Neural cell (in vitro differentiated cells): ENCODE results near the gene SLC7A1.

Experiments used
- EP300 ChIP-seq: fragments of 450-650 bp; conservative IDR thresholded peaks from 2 replicates; pipeline ENCODE4 v1.6.1; 2014; ENCODE audit warnings: antibody characterized with exemption, mild to moderate bottlenecking, moderate library complexity; ENCODE audit not compliant: poor library complexity, severe bottlenecking
- EZH2 ChIP-seq: fragments of 200-600, 300-800 bp; shearing (Covaris generic), sonication (generic); IDR thresholded peaks from 2 replicates; pipeline ENCODE4 v1.6.1; 2014; ENCODE audit warnings: antibody characterized with exemption, low read length, borderline replicate concordance, mild to moderate bottlenecking; ENCODE audit not compliant: insufficient read depth, poor library complexity, severe bottlenecking
- MXI1 ChIP-seq: fragments of 450-650 bp; conservative IDR thresholded peaks from 2 replicates; pipeline ENCODE4 v1.6.1; 2014; ENCODE audit warnings: antibody characterized with exemption, mild to moderate bottlenecking; ENCODE audit not compliant: poor library complexity, severe bottlenecking
- POLR2AphosphoS5 ChIP-seq: IDR thresholded peaks from 2 replicates; pipeline ENCODE4 v1.6.1; 2012
- RAD21 ChIP-seq: fragments of 450-650 bp; conservative IDR thresholded peaks from 2 replicates; pipeline ENCODE4 v1.6.1; 2014; ENCODE audit warnings: antibody characterized with exemption, mild to moderate bottlenecking, moderate library complexity
- REST ChIP-seq: IDR thresholded peaks from 2 replicates; pipeline ENCODE4 v1.6.1; 2012; ENCODE audit warnings: borderline replicate concordance
- TF ChIP-seq, protein P1 (sequence below): fragments of 450-650 bp; IDR thresholded peaks from 2 replicates; pipeline ENCODE4 v1.5.1; 2014; ENCODE audit warnings: antibody characterized with exemption, mild to moderate bottlenecking, moderate library complexity; ENCODE audit not compliant: poor library complexity, severe bottlenecking

DNA sequence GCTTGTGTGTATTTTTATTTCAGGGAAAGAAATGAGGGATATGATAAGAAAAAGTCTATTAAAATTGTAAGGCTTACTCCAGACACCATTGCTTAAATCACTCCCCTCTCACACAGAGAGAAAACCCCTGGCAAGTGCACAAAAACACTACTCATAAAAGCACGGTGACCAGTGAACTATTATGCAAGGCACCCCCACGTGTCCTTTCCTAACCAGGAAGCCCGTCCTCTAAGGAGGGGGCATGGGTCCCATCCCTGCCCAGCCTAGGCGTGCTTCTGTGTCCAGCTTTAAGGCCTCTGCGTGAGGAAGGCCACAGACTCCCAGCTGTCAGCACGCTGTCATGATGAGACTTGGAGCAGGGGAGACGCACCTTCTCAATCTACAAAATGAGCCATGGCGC lies 83.5 kb downstream of the SLC7A1 start:
- TF ChIP-seq, protein P1, sequence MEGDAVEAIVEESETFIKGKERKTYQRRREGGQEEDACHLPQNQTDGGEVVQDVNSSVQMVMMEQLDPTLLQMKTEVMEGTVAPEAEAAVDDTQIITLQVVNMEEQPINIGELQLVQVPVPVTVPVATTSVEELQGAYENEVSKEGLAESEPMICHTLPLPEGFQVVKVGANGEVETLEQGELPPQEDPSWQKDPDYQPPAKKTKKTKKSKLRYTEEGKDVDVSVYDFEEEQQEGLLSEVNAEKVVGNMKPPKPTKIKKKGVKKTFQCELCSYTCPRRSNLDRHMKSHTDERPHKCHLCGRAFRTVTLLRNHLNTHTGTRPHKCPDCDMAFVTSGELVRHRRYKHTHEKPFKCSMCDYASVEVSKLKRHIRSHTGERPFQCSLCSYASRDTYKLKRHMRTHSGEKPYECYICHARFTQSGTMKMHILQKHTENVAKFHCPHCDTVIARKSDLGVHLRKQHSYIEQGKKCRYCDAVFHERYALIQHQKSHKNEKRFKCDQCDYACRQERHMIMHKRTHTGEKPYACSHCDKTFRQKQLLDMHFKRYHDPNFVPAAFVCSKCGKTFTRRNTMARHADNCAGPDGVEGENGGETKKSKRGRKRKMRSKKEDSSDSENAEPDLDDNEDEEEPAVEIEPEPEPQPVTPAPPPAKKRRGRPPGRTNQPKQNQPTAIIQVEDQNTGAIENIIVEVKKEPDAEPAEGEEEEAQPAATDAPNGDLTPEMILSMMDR: no peak
- TF ChIP-seq POLR2AphosphoS5 (no peak), EZH2 (no peak), EP300 (no peak), RAD21 (no peak), REST (no peak), MXI1 (no peak)
